ENCODE measurements around the gene TEX2. TPM values are rescaled to one million over a fixed set of nuclear protein-coding genes. Genes with fewer than 3 reads are reported as not detected.

Gene TEX2
- total and polyA plus RNA-seq, 2 of the 13 experiments (the other 11 are each of a cell fraction or from before 2014, with no cell fraction given) = 21.4 to 37.7 TPM

DNA sequence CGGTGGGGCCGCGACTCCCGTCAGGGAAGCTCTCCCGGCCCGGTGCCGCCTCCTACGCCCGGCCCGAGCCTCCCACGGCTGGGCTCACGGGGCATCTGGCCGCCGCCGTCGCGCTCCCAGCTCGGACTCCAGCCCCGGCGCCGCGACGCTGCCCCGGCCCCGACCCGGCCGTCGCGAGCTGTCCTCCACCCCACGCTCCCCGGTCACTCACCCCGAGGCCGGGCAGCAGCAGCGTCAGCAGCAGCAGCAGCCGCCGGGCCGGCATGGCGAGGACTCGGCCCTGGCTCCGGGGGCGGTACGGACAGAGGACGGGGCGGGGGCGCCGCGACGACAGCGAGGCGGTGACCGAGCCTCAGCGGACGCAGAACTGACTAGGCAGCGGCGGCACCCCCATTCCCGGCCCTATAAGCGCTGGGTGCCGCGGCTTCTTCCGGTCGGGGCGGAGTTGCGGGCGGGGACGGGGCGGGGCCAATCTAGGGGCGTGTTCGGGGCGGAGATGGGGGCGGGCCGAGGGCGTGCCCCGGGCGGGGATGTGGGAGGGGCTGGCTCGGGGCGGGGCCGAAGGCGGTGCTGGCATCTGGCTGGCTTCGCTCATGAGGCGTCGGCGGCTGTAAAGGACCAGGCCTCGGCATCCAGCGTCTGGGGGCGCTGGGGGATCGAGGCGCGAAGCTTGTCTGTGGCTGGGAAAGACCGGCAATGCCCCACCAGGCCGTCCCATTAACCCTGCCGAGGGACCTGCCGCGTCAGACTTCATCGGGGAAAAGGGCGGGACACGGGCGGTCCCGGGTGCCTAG, 133.1 kb downstream of the TEX2 start, which contains the start of gene ERN1 (continued):
- TF ChIP-seq KLF15 (CRISPR knock-in tag; IDR thresholded peaks at IDR 0.05; ENCODE audit: borderline replicate concordance) (no peak), KDM5A (IDR thresholded peaks at IDR 0.05; ENCODE audit: borderline replicate concordance, low read length) (no peak), NCOR1 (IDR thresholded peaks at IDR 0.05; ENCODE audit: borderline replicate concordance, low read length) (no peak), LCORL (IDR thresholded peaks at IDR 0.05) (no peak), LCORL (CRISPR knock-in tag; IDR thresholded peaks at IDR 0.05) (peak; percentile 57; the same call in 1 of the 2 replicates), HNRNPL (IDR thresholded peaks at IDR 0.05; ENCODE audit: low read depth, low read length) (no peak), ZNF180 (CRISPR knock-in tag; IDR thresholded peaks at IDR 0.05; ENCODE audit: borderline replicate concordance, low read depth) (no peak), KLF16 (CRISPR knock-in tag; IDR thresholded peaks at IDR 0.05) (peak in 1 of 2 experiments; percentile 89; a peak in 2 of 4 replicates), KDM3A (CRISPR knock-in tag; IDR thresholded peaks at IDR 0.05; ENCODE audit: low read depth) (peak; percentile 53; the same call in 1 of the 2 replicates), YEATS2 (CRISPR knock-in tag; IDR thresholded peaks at IDR 0.05; ENCODE audit: borderline replicate concordance) (peak; percentile 74; the same call in 1 of the 2 replicates), MXD4 (CRISPR knock-in tag; IDR thresholded peaks at IDR 0.05) (peak; percentile 92), ZNF274 (CRISPR knock-in tag; IDR thresholded peaks at IDR 0.05) (no peak; the same call in 1 of the 2 replicates)
- TF ChIP-seq, protein P1, sequence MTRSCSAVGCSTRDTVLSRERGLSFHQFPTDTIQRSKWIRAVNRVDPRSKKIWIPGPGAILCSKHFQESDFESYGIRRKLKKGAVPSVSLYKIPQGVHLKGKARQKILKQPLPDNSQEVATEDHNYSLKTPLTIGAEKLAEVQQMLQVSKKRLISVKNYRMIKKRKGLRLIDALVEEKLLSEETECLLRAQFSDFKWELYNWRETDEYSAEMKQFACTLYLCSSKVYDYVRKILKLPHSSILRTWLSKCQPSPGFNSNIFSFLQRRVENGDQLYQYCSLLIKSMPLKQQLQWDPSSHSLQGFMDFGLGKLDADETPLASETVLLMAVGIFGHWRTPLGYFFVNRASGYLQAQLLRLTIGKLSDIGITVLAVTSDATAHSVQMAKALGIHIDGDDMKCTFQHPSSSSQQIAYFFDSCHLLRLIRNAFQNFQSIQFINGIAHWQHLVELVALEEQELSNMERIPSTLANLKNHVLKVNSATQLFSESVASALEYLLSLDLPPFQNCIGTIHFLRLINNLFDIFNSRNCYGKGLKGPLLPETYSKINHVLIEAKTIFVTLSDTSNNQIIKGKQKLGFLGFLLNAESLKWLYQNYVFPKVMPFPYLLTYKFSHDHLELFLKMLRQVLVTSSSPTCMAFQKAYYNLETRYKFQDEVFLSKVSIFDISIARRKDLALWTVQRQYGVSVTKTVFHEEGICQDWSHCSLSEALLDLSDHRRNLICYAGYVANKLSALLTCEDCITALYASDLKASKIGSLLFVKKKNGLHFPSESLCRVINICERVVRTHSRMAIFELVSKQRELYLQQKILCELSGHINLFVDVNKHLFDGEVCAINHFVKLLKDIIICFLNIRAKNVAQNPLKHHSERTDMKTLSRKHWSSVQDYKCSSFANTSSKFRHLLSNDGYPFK (CRISPR knock-in tag; IDR thresholded peaks at IDR 0.05; ENCODE audit: borderline replicate concordance) = peak; percentile 72; the same call in 1 of the 2 replicates
- TF ChIP-seq, protein P2, sequence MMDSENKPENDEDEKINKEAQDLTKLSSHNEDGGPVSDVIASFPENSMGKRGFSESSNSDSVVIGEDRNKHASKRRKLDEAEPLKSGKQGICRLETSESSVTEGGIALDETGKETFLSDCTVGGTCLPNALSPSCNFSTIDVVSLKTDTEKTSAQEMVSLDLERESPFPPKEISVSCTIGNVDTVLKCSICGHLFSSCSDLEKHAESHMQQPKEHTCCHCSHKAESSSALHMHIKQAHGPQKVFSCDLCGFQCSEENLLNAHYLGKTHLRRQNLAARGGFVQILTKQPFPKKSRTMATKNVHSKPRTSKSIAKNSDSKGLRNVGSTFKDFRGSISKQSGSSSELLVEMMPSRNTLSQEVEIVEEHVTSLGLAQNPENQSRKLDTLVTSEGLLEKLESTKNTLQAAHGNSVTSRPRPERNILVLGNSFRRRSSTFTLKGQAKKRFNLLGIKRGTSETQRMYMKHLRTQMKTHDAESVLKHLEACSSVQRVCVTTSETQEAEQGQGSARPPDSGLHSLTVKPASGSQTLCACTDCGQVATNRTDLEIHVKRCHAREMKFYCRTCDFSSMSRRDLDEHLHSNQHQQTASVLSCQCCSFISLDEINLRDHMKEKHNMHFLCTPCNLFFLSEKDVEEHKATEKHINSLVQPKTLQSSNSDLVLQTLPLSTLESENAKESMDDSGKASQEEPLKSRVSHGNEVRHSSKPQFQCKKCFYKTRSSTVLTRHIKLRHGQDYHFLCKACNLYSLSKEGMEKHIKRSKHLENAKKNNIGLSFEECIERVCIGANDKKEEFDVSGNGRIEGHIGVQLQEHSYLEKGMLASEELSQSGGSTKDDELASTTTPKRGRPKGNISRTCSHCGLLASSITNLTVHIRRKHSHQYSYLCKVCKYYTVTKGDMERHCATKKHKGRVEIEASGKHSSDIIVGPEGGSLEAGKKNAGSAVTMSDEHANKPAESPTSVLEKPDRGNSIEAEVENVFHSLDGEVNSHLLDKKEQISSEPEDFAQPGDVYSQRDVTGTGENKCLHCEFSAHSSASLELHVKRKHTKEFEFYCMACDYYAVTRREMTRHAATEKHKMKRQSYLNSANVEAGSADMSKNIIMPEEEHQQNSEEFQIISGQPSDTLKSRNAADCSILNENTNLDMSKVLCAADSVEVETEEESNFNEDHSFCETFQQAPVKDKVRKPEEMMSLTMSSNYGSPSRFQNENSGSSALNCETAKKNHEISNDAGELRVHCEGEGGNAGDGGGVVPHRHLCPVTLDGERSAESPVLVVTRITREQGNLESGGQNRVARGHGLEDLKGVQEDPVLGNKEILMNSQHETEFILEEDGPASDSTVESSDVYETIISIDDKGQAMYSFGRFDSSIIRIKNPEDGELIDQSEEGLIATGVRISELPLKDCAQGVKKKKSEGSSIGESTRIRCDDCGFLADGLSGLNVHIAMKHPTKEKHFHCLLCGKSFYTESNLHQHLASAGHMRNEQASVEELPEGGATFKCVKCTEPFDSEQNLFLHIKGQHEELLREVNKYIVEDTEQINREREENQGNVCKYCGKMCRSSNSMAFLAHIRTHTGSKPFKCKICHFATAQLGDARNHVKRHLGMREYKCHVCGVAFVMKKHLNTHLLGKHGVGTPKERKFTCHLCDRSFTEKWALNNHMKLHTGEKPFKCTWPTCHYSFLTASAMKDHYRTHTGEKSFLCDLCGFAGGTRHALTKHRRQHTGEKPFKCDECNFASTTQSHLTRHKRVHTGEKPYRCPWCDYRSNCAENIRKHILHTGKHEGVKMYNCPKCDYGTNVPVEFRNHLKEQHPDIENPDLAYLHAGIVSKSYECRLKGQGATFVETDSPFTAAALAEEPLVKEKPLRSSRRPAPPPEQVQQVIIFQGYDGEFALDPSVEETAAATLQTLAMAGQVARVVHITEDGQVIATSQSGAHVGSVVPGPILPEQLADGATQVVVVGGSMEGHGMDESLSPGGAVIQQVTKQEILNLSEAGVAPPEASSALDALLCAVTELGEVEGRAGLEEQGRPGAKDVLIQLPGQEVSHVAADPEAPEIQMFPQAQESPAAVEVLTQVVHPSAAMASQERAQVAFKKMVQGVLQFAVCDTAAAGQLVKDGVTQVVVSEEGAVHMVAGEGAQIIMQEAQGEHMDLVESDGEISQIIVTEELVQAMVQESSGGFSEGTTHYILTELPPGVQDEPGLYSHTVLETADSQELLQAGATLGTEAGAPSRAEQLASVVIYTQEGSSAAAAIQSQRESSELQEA (CRISPR knock-in tag; IDR thresholded peaks at IDR 0.05; ENCODE audit: not compliant biosample characterization) = no peak
- TF ChIP-seq, protein P3, sequence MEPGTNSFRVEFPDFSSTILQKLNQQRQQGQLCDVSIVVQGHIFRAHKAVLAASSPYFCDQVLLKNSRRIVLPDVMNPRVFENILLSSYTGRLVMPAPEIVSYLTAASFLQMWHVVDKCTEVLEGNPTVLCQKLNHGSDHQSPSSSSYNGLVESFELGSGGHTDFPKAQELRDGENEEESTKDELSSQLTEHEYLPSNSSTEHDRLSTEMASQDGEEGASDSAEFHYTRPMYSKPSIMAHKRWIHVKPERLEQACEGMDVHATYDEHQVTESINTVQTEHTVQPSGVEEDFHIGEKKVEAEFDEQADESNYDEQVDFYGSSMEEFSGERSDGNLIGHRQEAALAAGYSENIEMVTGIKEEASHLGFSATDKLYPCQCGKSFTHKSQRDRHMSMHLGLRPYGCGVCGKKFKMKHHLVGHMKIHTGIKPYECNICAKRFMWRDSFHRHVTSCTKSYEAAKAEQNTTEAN (CRISPR knock-in tag; conservative IDR thresholded peaks at IDR 0.05) = peak; percentile 45; the same call in 1 of the 2 replicates

Measured in HepG2 (cell line).